PC-9 (cell line): ENCODE measurements around the gene HNRNPA0. TPM values are rescaled to one million over a fixed set of nuclear protein-coding genes. Genes with fewer than 3 reads are reported as not detected.

ENCODE experiments used
- Bru-seq: library from RNA; stranded (reverse); fragments of 400-500 nt; gene quantifications from one replicate; lab custom pipeline; 2021; lab: Mats Ljungman, UMichigan
- BruChase-seq, 2 experiments: library from RNA; stranded (reverse); fragments of 400-500 nt; gene quantifications; one replicate each; lab custom pipeline; 2021; lab: Mats Ljungman, UMichigan
- BruUV-seq: library from RNA; stranded (reverse); fragments of 400-500 nt; replicated peaks from 2 replicates; lab custom pipeline; 2021; lab: Mats Ljungman, UMichigan
- CTCF ChIA-PET: fragments of 300-600 bp; sonication (Branson Sonifier 250); formaldehyde crosslinking; loops from one replicate; lab custom pipeline; 2022; ENCODE audit warnings: antibody characterized with exemption; lab: Charles Lee
- POLR2A ChIA-PET: fragments of 300-600 bp; sonication (Branson Sonifier 250); formaldehyde crosslinking; loops from one replicate; lab custom pipeline; 2022; ENCODE audit warnings: antibody characterized with exemption; ENCODE audit not compliant: unreplicated experiment; lab: Charles Lee
- DNase-seq, 2 experiments: peaks; one replicate each; pipeline versions ENCODE4 v3.0.0 to v3.0.0-alpha.2; 2015 to 2022; ENCODE audit warnings: mixed read lengths in 1 of 2
- H2AFZ ChIP-seq: fragments of 200-600 bp; sonication (generic); 2 replicates; pipeline ENCODE4 v1.8.1; 2017; ENCODE audit warnings: antibody characterized with exemption
- H3F3A ChIP-seq: fragments of 200-600 bp; sonication (generic); 2 replicates; pipeline ENCODE4 v1.8.1; 2017; ENCODE audit warnings: antibody characterized with exemption, mild to moderate bottlenecking, low read depth; ENCODE audit not compliant: insufficient read depth
- H3K27ac ChIP-seq: fragments of 200-600 bp; sonication (generic); 2 replicates; pipeline ENCODE4 v1.6.1; 2016; ENCODE audit warnings: mixed run types
- H3K27me3 ChIP-seq: fragments of 200-600 bp; sonication (generic); 2 replicates; pipeline ENCODE4 v1.6.1; 2016; ENCODE audit warnings: low read depth, mixed run types; ENCODE audit not compliant: insufficient read depth
- H3K36me3 ChIP-seq: fragments of 200-600 bp; sonication (generic); 2 replicates; pipeline ENCODE4 v1.6.1; 2016; ENCODE audit warnings: low read depth, mixed run types
- H3K4me1 ChIP-seq: fragments of 200-600 bp; sonication (generic); replicated peaks from 2 replicates; pipeline ENCODE4 v1.6.1; 2016; ENCODE audit warnings: mixed run types; ENCODE audit not compliant: insufficient read depth
- H3K4me2 ChIP-seq: fragments of 200-600 bp; sonication (generic); 2 replicates; pipeline ENCODE4 v1.6.1; 2017; ENCODE audit warnings: mixed run types
- H3K4me3 ChIP-seq: fragments of 200-600 bp; sonication (generic); 2 replicates; pipeline ENCODE4 v1.6.1; 2016; ENCODE audit warnings: mixed run types
- H3K79me2 ChIP-seq: fragments of 200-600 bp; sonication (generic); 2 replicates; pipeline ENCODE4 v1.6.1; 2017; ENCODE audit warnings: low read depth, mixed run types
- H3K9me2 ChIP-seq: fragments of 200-600 bp; sonication (generic); 2 replicates; pipeline ENCODE4 v1.8.1; 2017; ENCODE audit warnings: mild to moderate bottlenecking; ENCODE audit not compliant: insufficient read depth
- H3K9me3 ChIP-seq: fragments of 200-600 bp; sonication (generic); 2 replicates; pipeline ENCODE4 v1.8.1; 2016; ENCODE audit warnings: low read depth; ENCODE audit not compliant: insufficient read depth
- H4K20me1 ChIP-seq: fragments of 200-600 bp; sonication (generic); 2 replicates; pipeline ENCODE4 v1.8.1; 2017; ENCODE audit not compliant: insufficient read depth
- CTCF ChIP-seq: fragments of 200-600 bp; sonication (generic); conservative IDR thresholded peaks from 2 replicates; pipeline ENCODE4 v1.6.1; 2017; ENCODE audit warnings: mixed run types, antibody characterized with exemption, mild to moderate bottlenecking, moderate library complexity
- EZH2 ChIP-seq: fragments of 200-600 bp; sonication (generic); IDR thresholded peaks from 2 replicates; pipeline ENCODE4 v1.8.0; 2017; ENCODE audit warnings: antibody characterized with exemption, low read depth
- intact Hi-C: fragments of 100-400 bp; cut with micrococcal nuclease; formaldehyde crosslinking; loops from one replicate; pipeline ENCODE4 v1.10.0; 2022; ENCODE audit not compliant: unreplicated experiment
- long read RNA-seq: library from polyadenylated mRNA; stranded (forward); transcript quantifications from one replicate; pipeline ENCODE4 v2.0.0, GENCODE V29; 2022
- total RNA-seq: library from RNA; stranded (reverse); gene quantifications from 2 replicates; pipeline ENCODE4 v1.2.3, GENCODE V29; 2021

HNRNPA0 gene
- total RNA-seq: 27.8 and 32.2 TPM in 2 replicates
- Bru-seq, nascent RNA: percentile 96 among the genes with signal in this experiment
- BruChase-seq, experiment 1, labeled RNA remaining after a 2-hour chase: percentile 97 among the genes with signal in this experiment
- BruChase-seq, experiment 2, labeled RNA remaining after a 6-hour chase: percentile 99 among the genes with signal in this experiment
- long read RNA-seq, full-length matches to known transcripts: 58 of 58 reads
- long read RNA-seq, partial matches to known transcripts: 0 of 58 reads
- long read RNA-seq, other reads (novel, unspliced or antisense): 0 of 58 reads

DNA sequence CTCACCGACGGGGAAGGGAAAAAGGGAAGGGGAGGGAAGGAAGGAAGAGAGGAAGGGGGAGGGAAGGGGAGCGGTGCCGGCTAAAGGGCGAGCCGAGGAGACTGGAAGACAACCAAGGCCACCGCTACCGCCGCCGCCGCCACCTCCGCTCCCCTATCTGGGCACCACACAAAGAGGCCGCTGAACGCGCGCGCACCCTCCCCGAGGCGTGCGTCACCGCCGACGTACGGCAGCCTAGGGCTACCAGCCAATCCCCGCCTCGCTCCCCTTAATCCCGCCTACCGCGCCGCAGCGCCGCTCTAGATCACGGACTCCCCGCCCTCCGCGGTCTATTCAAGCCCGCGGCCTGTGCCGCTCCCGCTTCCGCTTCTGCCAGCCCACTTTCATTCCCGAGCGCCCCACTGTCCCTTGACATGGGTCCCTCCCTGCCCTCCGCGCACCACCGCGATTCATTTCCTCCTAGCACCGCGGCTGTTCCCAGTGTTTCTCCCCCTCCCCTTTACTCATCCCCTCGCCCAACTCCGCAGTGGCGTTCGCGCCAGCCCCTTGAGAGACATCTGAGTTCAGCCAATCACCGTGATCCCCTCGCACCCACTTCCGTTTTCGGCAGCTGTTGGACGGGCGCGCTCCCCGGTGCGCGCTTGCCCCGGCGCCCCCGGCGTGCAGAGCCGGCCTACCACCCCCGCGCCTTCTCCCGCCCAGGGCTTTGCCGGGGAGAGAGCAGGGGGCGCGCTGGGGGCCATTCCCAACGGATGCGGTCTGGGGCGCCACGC lies at the start of gene HNRNPA0:
TSS of gene HNRNPA0 (minus strand) at position 176 of the 773 bp plus-strand sequence. CDS start 297 bp downstream, outside the sequence.
- Histone ChIP-seq H3K27ac (peak within 1 kb of the TSS; percentile 91), H3K9me2 (no peaks in the 10 kb centered on the region), H4K20me1 (peaks cover 32% of the 10 kb centered on the region), H3K79me2 (peaks cover 48% of the 10 kb centered on the region), H3K4me1 (peaks cover 43% of the 10 kb centered on the region), H3K4me3 (peak within 1 kb of the TSS; percentile 61), H3K27me3 (no peaks in the 10 kb centered on the region), H3K36me3 (peaks cover 21% of the 10 kb centered on the region), H3K4me2 (peak within 1 kb of the TSS; percentile 87), H3F3A (peaks cover 33% of the 10 kb centered on the region), H2AFZ (peak within 1 kb of the TSS; percentile 85), H3K9me3 (no peaks in the 10 kb centered on the region)
- intact Hi-C loops: loop anchor here (2.0 to 10.0 kb wide), 2 partner anchors 278 to 310 kb away; partner anchors contain the start of gene FAM13B
- TF ChIP-seq EZH2 (no peak), CTCF (no peak)
- CTCF ChIA-PET: interaction anchor here (0.7 kb wide), 1 partner anchor 116 kb away, joined by 7 read pairs; no protein-coding TSS in a partner anchor
- no TSS peak for BruUV-seq
- POLR2A ChIA-PET: interaction anchor here (0.6 to 0.7 kb wide), 3 partner anchors 22 to 1742 kb away, joined by 8 to 20 read pairs (median 14); no protein-coding TSS in a partner anchor
- DNase-seq: peak; percentile 88 to 94

GRCh38 chr5:137802282-137803210 lies 48.4 kb upstream of the HNRNPA0 start:
- no peak overlapping the region for H3K4me3 ChIP-seq
- no peaks in the 10 kb centered on the region for H3K79me2 ChIP-seq
- no peaks in the 10 kb centered on the region for H3K9me3 ChIP-seq
- H3K4me1 ChIP-seq: no peaks in the 10 kb centered on the region
- no TSS peak for BruUV-seq
- no peak overlapping the region for H3K4me2 ChIP-seq
- H3K36me3 ChIP-seq: no peaks in the 10 kb centered on the region
- CTCF ChIA-PET: no interaction called here
- H3K27me3 ChIP-seq: no peaks in the 10 kb centered on the region
- H3F3A ChIP-seq: no peaks in the 10 kb centered on the region
- H2AFZ ChIP-seq: no peak overlapping the region
- no peaks in the 10 kb centered on the region for H4K20me1 ChIP-seq
- no peaks in the 10 kb centered on the region for H3K9me2 ChIP-seq
- TF ChIP-seq CTCF (no peak), EZH2 (no peak)
- H3K27ac ChIP-seq: no peak overlapping the region
- DNase-seq: no peak
- intact Hi-C loops: no loop called here
- POLR2A ChIA-PET: no interaction called here
